GM13977 (cell line): Measurements from ENCODE around the gene PLSCR3.

ENCODE experiments used
- DNase-seq: peaks from one replicate; pipeline ENCODE4 v3.0.0; 2012; ENCODE audit warnings: low spot score
- CTCF ChIP-seq: IDR thresholded peaks from 2 replicates; pipeline ENCODE4 v1.5.1; 2012; ENCODE audit warnings: mild to moderate bottlenecking, control low read depth; ENCODE audit not compliant: insufficient read depth; ENCODE audit errors: extremely low read depth, missing control alignments
- in situ Hi-C: fragments of 300-500 bp; cut with MboI; formaldehyde crosslinking; loops from one replicate; pipeline ENCODE4 v1.12.0; 2022; ENCODE audit warnings: low sequenced_read_pairs, low pct_unique_long_range_greater_than_20kb, mixed read lengths, inconsistent platforms; ENCODE audit not compliant: unreplicated experiment

Gene PLSCR3

DNA sequence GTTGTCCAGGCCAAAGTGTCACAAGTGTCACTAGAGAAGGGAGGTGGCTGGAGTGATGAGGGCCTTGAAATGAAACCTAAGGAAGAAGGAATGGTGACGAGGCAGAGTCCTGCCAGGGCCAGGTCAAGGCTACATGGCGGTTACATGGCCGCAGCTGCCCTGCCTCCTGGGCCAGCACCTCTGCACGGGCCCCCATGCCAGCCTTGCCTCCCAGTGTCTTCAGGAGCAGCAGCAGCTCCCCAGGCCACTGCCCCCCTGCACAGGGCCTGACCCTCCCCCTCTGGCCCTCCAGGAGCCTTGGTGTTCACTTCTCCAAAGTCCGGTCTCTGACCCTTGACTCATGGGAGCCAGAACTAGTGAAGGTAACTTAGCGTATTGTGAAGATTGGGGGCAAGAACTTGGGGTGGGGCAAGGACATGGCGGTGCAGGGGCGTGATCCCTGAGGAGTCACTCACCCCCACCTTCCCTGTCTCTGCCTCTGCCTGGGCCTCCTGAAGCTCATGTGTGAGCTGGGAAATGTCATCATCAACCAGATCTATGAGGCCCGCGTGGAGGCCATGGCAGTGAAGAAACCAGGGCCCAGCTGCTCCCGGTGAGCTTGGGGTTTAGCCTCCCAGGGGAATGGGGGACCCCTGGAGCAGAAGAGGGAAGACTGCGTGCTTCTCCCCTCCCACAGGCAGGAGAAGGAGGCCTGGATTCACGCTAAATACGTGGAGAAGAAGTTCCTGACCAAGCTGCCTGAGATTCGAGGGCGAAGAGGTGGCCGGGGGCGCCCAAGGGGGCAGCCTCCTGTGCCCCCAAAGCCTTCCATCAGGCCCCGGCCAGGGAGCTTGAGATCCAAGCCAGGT, 46.5 kb downstream of the PLSCR3 start:
- in situ Hi-C loops, result no loop called here
- no peak for DNase-seq
- TF ChIP-seq CTCF, result no peak

GRCh38 chr17:7346761-7347614, 47.3 kb downstream of the PLSCR3 start:
- DNase-seq, result no peak
- in situ Hi-C loops, result no loop called here
- no peak for TF ChIP-seq CTCF

DNA sequence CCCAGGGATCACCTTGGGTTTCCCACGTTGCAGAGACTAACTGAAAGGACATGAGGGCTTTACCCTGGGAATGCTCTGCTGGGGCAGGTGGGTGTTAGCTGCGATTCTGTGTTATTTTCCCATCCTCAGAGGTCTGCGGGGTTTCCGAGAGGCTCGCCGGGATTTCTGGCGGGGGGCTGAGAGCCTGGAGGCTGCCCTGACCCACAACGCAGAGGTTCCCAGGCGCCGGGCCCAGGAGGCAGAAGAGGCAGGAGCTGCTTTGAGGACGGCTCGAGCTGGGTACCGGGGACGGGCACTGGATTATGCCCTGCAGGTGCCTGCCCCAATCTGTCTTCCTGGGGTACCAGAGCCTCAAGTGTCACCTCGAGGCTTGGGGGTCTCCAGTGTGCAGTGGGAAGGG, 51.1 kb downstream of the PLSCR3 start:
- in situ Hi-C loops, result no loop called here
- DNase-seq, result no peak
- no peak for TF ChIP-seq CTCF

GRCh38 chr17:7341842-7342241, 52.5 kb downstream of the PLSCR3 start:
- in situ Hi-C loops, result no loop called here
- no peak for DNase-seq
- TF ChIP-seq CTCF, result no peak

GRCh38 chr17:7340179-7340578, 54.1 kb downstream of the PLSCR3 start:
- no peak for DNase-seq
- in situ Hi-C loops, result no loop called here
- TF ChIP-seq CTCF, result no peak
